HFFc6 (cell line): ENCODE measurements around the gene CD81. TPM values are rescaled to one million over a fixed set of nuclear protein-coding genes. Genes with fewer than 3 reads are reported as not detected.

ENCODE experiments used
- DNase-seq: peaks from one replicate; pipeline ENCODE4 v3.0.0-alpha.2; 2018
- H3K27ac Mint-ChIP-seq: 2 replicates; pipeline ENCODE4 v1.8.0; 2020; ENCODE audit warnings: mild to moderate bottlenecking, mixed read lengths
- H3K27me3 Mint-ChIP-seq: 2 replicates; pipeline ENCODE4 v1.8.0; 2021; ENCODE audit warnings: mild to moderate bottlenecking, moderate library complexity, mixed read lengths; ENCODE audit not compliant: insufficient read depth
- H3K36me3 Mint-ChIP-seq: 2 replicates; pipeline ENCODE4 v1.8.0; 2021; ENCODE audit warnings: low read depth, mixed read lengths
- H3K4me1 Mint-ChIP-seq: 2 replicates; pipeline ENCODE4 v1.8.0; 2020; ENCODE audit warnings: low read depth, mixed read lengths
- H3K4me3 Mint-ChIP-seq: 2 replicates; pipeline ENCODE4 v1.8.0; 2020; ENCODE audit warnings: mild to moderate bottlenecking, moderate library complexity, mixed read lengths
- H3K9me3 Mint-ChIP-seq: 2 replicates; pipeline ENCODE4 v1.8.0; 2020; ENCODE audit warnings: mild to moderate bottlenecking, mixed read lengths
- long read RNA-seq: library from polyadenylated mRNA; unstranded; transcript quantifications from one replicate; pipeline ENCODE4 v2.0.0, GENCODE V29; 2019
- total RNA-seq, 6 experiments: library from RNA; stranded (reverse); fragmentation: NEBNext Ultra II Directional; extraction: Animal tissue kit (Norgen Biotek cat#: 25700); gene quantifications; 2 replicates in 1 of 6; 3 replicates in 5 of 6; pipeline ENCODE4 v1.2.3, GENCODE V29; 2021
- TF ChIP-seq, protein P1 (sequence below): fragments of 200-600 bp; sonication (generic); IDR thresholded peaks from 2 replicates; pipeline ENCODE4 v1.5.0; 2021; ENCODE audit warnings: antibody characterized with exemption, mild to moderate bottlenecking

Gene CD81, protein sequence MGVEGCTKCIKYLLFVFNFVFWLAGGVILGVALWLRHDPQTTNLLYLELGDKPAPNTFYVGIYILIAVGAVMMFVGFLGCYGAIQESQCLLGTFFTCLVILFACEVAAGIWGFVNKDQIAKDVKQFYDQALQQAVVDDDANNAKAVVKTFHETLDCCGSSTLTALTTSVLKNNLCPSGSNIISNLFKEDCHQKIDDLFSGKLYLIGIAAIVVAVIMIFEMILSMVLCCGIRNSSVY
- total RNA-seq, result 100 to 1,000 TPM; 540 to 738 (median 627) TPM
- long read RNA-seq, transcript CD81-207 (6 exons, 890 nt), result minor isoform, 9 of 83 reads
- long read RNA-seq, transcript CD81-201 (8 exons, 1,520 nt), result minor isoform, 15 of 83 reads
- long read RNA-seq, transcript CD81-204 (5 exons, 940 nt), result major isoform, 16 of 83 reads
- long read RNA-seq, partial matches to known transcripts, result 17 of 83 reads
- long read RNA-seq, other reads (novel, unspliced or antisense), result 24 of 83 reads

DNA sequence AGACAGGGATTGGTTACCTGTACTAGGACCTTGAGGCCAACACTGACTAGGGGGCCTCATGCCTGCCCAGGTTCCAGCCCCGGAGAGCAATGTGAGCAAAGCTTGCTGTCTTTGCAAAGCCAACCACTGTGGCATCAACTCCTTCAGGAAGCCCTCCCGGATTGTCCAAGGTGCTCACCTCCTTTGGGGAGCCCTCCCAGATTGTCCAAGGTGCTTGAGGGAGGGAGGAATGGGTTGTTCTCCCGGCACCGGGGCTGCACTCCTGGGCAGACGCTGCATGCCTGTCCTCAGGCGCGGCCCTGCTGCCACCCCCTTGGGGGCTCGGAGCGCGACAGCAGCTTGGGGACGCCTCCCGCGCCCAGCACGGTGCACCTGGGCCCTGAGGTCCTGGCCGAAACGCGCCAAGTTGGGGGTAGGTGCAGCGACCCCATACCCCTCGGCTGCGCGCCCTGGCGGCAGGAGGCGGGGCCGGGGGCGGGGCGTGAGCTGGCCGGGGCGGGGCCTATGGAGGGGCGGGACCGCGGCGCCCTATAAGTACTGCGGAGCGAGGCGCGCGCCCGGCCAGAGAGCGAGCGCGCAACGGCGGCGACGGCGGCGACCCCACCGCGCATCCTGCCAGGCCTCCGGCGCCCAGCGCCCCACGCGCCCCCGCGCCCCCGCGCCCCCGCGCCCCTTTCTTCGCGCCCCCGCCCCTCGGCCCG is at the start of gene CD81:
TSS of gene CD81 (plus strand) at position 560 of the 701 bp plus-strand sequence. CDS start 240 bp downstream, outside the sequence.
- Mint-ChIP-seq H3K27ac (peak within 1 kb of the TSS; percentile 88), H3K9me3 (no peaks in the 10 kb centered on the region), H3K36me3 (0 out of 2 replicates have a peak, but pooled peaks cover 5% of the 10 kb centered on the region), H3K27me3 (peaks cover 11% of the 10 kb centered on the region), H3K4me3 (peak within 1 kb of the TSS; percentile 94), H3K4me1 (peaks cover 28% of the 10 kb centered on the region)
- no peak for DNase-seq
- TF ChIP-seq, protein P1, sequence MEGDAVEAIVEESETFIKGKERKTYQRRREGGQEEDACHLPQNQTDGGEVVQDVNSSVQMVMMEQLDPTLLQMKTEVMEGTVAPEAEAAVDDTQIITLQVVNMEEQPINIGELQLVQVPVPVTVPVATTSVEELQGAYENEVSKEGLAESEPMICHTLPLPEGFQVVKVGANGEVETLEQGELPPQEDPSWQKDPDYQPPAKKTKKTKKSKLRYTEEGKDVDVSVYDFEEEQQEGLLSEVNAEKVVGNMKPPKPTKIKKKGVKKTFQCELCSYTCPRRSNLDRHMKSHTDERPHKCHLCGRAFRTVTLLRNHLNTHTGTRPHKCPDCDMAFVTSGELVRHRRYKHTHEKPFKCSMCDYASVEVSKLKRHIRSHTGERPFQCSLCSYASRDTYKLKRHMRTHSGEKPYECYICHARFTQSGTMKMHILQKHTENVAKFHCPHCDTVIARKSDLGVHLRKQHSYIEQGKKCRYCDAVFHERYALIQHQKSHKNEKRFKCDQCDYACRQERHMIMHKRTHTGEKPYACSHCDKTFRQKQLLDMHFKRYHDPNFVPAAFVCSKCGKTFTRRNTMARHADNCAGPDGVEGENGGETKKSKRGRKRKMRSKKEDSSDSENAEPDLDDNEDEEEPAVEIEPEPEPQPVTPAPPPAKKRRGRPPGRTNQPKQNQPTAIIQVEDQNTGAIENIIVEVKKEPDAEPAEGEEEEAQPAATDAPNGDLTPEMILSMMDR, result no peak

DNA sequence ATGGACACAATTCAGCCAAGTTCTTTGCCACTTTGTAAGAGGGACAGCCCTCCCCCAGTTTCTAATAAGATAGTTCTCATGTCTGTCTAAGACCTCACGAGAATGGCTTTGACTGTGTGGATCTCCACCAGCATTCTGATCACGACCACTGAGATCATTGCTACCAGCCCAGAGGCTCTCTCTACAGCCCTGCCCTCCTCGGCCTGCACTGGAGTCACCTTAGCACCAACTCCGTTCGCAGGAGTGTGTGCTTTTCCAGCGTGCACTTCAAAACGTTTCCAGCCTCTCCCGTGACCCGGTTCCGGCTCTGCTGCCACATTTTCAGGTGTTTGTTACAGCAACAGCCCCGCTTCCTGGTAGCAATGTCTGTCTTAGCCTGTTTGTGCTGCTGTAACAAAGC is 49.1 kb upstream of the CD81 start:
- peaks cover 8% of the 10 kb centered on the region for H3K4me1 Mint-ChIP-seq
- no peak overlapping the region for H3K27ac Mint-ChIP-seq
- H3K27me3 Mint-ChIP-seq, result peaks cover 22% of the 10 kb centered on the region
- TF ChIP-seq, protein P1, result no peak
- no peak overlapping the region for H3K4me3 Mint-ChIP-seq
- H3K9me3 Mint-ChIP-seq, result peaks cover 17% of the 10 kb centered on the region
- peaks cover 17% of the 10 kb centered on the region for H3K36me3 Mint-ChIP-seq
- DNase-seq, result no peak

DNA sequence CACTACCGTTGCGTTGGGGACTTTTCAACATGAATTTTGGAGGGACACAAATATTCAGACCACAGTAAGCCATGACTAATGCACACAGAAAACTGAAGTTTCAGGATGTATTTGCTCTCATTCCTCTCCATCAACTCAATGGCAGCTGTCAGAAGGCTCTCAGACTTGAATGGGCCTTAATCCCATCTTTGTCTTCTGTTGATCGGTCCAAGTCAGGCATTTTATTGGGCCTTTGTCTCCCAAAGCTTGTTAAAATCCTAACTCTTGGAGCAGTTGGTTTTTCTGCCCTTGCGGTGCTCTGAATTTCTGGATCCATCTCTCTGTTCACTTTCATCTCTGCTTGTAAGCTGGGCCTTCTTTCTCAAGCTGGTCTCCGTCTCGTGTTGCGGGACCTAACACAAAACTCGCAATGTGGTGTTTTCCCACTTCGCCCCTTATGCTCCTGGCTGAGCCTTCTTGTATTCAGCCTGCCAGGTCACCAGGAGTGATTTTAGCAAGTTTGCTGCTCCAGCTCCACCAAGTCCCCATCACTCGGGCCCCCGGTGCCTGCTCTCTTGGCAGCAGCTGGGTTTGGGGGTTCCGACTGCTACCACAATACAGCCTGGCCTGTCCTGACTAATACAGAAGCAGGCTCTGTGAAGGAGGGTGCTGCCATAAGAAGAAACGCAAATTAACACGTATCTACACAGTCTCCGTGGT is 48.3 kb upstream of the CD81 start:
- Mint-ChIP-seq H3K36me3 (peaks cover 17% of the 10 kb centered on the region), H3K27me3 (peaks cover 20% of the 10 kb centered on the region), H3K4me1 (peaks cover 8% of the 10 kb centered on the region), H3K27ac (no peak overlapping the region), H3K4me3 (no peak overlapping the region), H3K9me3 (peaks cover 17% of the 10 kb centered on the region)
- DNase-seq, result no peak
- TF ChIP-seq, protein P1, result no peak

DNA sequence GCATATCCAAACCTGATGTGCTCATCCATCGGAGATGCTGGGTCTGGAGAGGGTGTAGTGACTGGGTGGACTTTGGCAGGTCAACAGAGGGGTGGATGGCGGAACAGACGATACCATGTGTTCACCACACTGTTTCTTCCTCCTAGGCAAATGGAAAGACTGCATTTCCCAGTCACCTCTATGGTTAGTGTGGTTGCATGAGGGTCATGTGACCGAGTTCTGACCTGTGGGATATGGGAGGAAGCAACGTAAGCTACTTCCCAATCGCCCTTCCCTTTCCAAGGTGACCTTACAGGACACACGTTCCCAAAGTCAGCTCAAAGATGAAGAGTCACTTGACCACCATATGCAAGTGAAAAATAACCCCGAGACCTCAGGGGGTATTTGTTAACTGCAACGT is 47.6 kb upstream of the CD81 start:
- Mint-ChIP-seq H3K36me3 (peaks cover 17% of the 10 kb centered on the region), H3K27me3 (peaks cover 20% of the 10 kb centered on the region), H3K4me1 (peaks cover 8% of the 10 kb centered on the region)

DNA sequence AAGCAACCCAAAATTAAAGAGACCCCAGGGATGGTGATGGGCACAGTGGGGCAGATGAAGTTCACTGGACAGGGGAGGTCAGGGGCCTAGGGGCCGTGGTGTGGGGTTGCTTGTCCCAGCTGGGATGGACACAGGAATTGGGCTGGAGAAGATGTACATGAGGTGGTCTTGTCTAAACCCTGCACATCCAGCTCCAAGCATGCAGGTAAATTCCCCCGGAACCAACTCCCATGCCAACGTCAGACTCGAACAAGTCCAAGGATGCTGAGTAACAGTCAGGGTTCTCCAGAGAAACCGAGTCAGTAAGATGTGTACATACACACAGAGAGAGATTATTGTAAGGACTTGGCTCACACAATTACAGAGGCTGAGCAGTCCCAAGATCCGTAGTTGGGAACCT is 46.4 kb upstream of the CD81 start:
- peaks cover 5% of the 10 kb centered on the region for H3K4me1 Mint-ChIP-seq
- no peak overlapping the region for H3K27ac Mint-ChIP-seq
- no peak for DNase-seq
- TF ChIP-seq, protein P1, result no peak
- H3K9me3 Mint-ChIP-seq, result peaks cover 17% of the 10 kb centered on the region
- H3K4me3 Mint-ChIP-seq, result no peak overlapping the region
- peaks cover 17% of the 10 kb centered on the region for H3K36me3 Mint-ChIP-seq
- peaks cover 20% of the 10 kb centered on the region for H3K27me3 Mint-ChIP-seq

More for the DNA sequence above, 47.6 kb upstream of the CD81 start:
- peaks cover 17% of the 10 kb centered on the region for H3K9me3 Mint-ChIP-seq
- TF ChIP-seq, protein P1, result no peak
- H3K27ac Mint-ChIP-seq, result no peak overlapping the region
- DNase-seq, result no peak
- H3K4me3 Mint-ChIP-seq, result no peak overlapping the region
